ENCODE results near the gene PPP1R9A. TPM values are rescaled to one million over a fixed set of nuclear protein-coding genes. Genes with fewer than 3 reads are reported as not detected.

Gene PPP1R9A
- total RNA-seq, 1 donor from 2014 or later = 30.6 TPM

GRCh38 chr7:95026421-95027072, 119.2 kb downstream of the PPP1R9A start:
- Histone ChIP-seq H3K36me3 (no peaks in the 10 kb centered on the region), H3K27ac (no peak overlapping the region), H3K4me1 (no peaks in the 10 kb centered on the region), H3K9me3 (peaks cover 5% of the 10 kb centered on the region), H3K27me3 (no peaks in the 10 kb centered on the region), H3K4me3 (no peak overlapping the region)
- ATAC-seq (peak; percentile 57), DNase-seq (no peak)
- intact Hi-C loops (cut with DNase I) = no loop called here
- no peak for TF ChIP-seq CTCF (IDR thresholded peaks at IDR 0.05)

GRCh38 chr7:95027234-95027872, 120.0 kb downstream of the PPP1R9A start:
- no peaks in the 10 kb centered on the region for H3K36me3 ChIP-seq
- no peak for TF ChIP-seq CTCF (IDR thresholded peaks at IDR 0.05)
- peak; percentile 53 for ATAC-seq
- H3K27ac ChIP-seq = no peak overlapping the region
- H3K27me3 ChIP-seq = no peaks in the 10 kb centered on the region
- no peak overlapping the region for H3K4me3 ChIP-seq
- no peak for DNase-seq
- intact Hi-C loops (cut with DNase I) = no loop called here
- peaks cover 5% of the 10 kb centered on the region for H3K9me3 ChIP-seq
- no peaks in the 10 kb centered on the region for H3K4me1 ChIP-seq

- DNase-seq (no peak), ATAC-seq (no peak)
- Histone ChIP-seq H3K4me3 (no peak overlapping the region), H3K27me3 (no peaks in the 10 kb centered on the region), H3K4me1 (no peaks in the 10 kb centered on the region), H3K27ac (no peak overlapping the region), H3K9me3 (peaks cover 5% of the 10 kb centered on the region), H3K36me3 (no peaks in the 10 kb centered on the region)
- intact Hi-C loops (cut with DNase I) = no loop called here
- no peak for TF ChIP-seq CTCF (IDR thresholded peaks at IDR 0.05)
Measured at GRCh38 chr7:95028683-95029082, 121.3 kb downstream of the PPP1R9A start.

- intact Hi-C loops (cut with DNase I) = no loop called here
- no peaks in the 10 kb centered on the region for H3K36me3 ChIP-seq
Measured at GRCh38 chr7:95035295-95035694, 127.9 kb downstream of the PPP1R9A start.

GRCh38 chr7:95041031-95041430, 133.6 kb downstream of the PPP1R9A start:
- Histone ChIP-seq H3K36me3 (no peaks in the 10 kb centered on the region), H3K9me3 (no peaks in the 10 kb centered on the region), H3K4me3 (no peak overlapping the region), H3K4me1 (no peaks in the 10 kb centered on the region), H3K27me3 (no peaks in the 10 kb centered on the region), H3K27ac (no peak overlapping the region)
- TF ChIP-seq CTCF (IDR thresholded peaks at IDR 0.05) = no peak
- DNase-seq (no peak), ATAC-seq (no peak)
- intact Hi-C loops (cut with DNase I) = no loop called here

More at GRCh38 chr7:95035295-95035694, 127.9 kb downstream of the PPP1R9A start:
- ATAC-seq (no peak), DNase-seq (no peak)
- Histone ChIP-seq H3K27me3 (no peaks in the 10 kb centered on the region), H3K4me3 (no peak overlapping the region), H3K9me3 (no peaks in the 10 kb centered on the region), H3K4me1 (no peaks in the 10 kb centered on the region), H3K27ac (no peak overlapping the region)
- no peak for TF ChIP-seq CTCF (IDR thresholded peaks at IDR 0.05)
